IPS DF 6.9 (cell line): ENCODE data around the gene ITGB4.

ENCODE experiments used
- DNase-seq: peaks from one replicate; pipeline ENCODE4 v3.0.0-alpha.2; 2013; ENCODE audit warnings: low read depth, low spot score
- H3K27ac ChIP-seq: one replicate; pipeline ENCODE4 v1.5.1; 2013; ENCODE audit warnings: low read length, control low read depth
- H3K27me3 ChIP-seq: 2 replicates; pipeline ENCODE4 v1.6.1; 2013; ENCODE audit warnings: mild to moderate bottlenecking, low read length; ENCODE audit not compliant: control insufficient read depth, insufficient read depth
- H3K36me3 ChIP-seq: 2 replicates; pipeline ENCODE4 v1.6.1; 2013; ENCODE audit warnings: low read length; ENCODE audit not compliant: control insufficient read depth, insufficient read depth
- H3K4me1 ChIP-seq: 2 replicates; pipeline ENCODE4 v1.6.1; 2013; ENCODE audit warnings: low read length; ENCODE audit not compliant: control insufficient read depth, insufficient read depth
- H3K4me3 ChIP-seq: 2 replicates; pipeline ENCODE4 v1.5.1; 2013; ENCODE audit warnings: mild to moderate bottlenecking, low read length
- H3K9me3 ChIP-seq: 2 replicates; pipeline ENCODE4 v1.6.1; 2013; ENCODE audit warnings: low read length, inconsistent platforms; ENCODE audit not compliant: control insufficient read depth, insufficient read depth
- WGBS: extraction: QIAGEN DNeasy Blood & Tissue Kit; methylation state at CpG from one replicate; pipeline ENCODE4 v1.1.7; 2013; ENCODE audit warnings: mixed read lengths, missing lambda C conversion rate; ENCODE audit not compliant: insufficient read length, insufficient coverage; 5-methylcytosine and 5-hydroxymethylcytosine counted together

The ITGB4 gene

GRCh38 chr17:75719732-75720131, 1.5 kb upstream of the ITGB4 start:
- no CpG with 5 or more reads among the region's 2 CpGs for WGBS
- Histone ChIP-seq H3K27me3 (peaks cover 2% of the 10 kb centered on the region; the same call in 1 of the 2 replicates), H3K36me3 (no peaks in the 10 kb centered on the region), H3K27ac (no peak overlapping the region), H3K9me3 (no peaks in the 10 kb centered on the region), H3K4me3 (no peak overlapping the region), H3K4me1 (peaks cover 2% of the 10 kb centered on the region; the same call in 1 of the 2 replicates)
- no peak for DNase-seq

DNA sequence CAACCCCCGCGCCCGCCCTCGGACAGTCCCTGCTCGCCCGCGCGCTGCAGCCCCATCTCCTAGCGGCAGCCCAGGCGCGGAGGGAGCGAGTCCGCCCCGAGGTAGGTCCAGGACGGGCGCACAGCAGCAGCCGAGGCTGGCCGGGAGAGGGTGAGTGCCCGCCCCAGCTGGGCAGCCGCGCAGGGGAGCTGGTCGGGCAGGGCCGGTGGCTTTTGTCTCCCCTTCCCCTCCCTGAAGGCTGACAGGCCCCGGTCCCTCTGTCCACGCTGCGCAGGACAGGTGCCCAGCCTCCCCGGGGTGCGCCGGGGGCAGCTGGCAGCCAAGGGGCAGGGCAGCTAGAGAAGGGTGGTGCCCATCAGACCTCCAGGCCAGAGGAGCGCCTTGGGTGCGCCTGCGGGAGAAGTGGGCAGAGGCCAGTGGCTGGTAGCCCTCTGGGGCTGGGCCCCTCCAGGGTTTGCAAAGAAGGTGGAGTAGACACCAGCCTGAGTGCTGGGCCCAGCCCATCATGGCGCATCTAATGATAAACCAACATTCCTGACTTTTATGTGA, 278 bp downstream of the ITGB4 start:
- Histone ChIP-seq H3K27ac (no peak overlapping the region), H3K4me1 (peaks cover 2% of the 10 kb centered on the region; the same call in 1 of the 2 replicates), H3K4me3 (peak overlapping the region; percentile 46; the same call in 1 of the 2 replicates), H3K9me3 (no peaks in the 10 kb centered on the region), H3K27me3 (peaks cover 2% of the 10 kb centered on the region; the same call in 1 of the 2 replicates), H3K36me3 (no peaks in the 10 kb centered on the region)
- no CpG with 5 or more reads among the region's 33 CpGs for WGBS
- DNase-seq = no peak

- no peak overlapping the region for H3K4me3 ChIP-seq
- no peaks in the 10 kb centered on the region for H3K36me3 ChIP-seq
- no peak for DNase-seq
- H3K27ac ChIP-seq = no peak overlapping the region
- WGBS = no CpG with 5 or more reads among the region's 5 CpGs
- peaks cover 2% of the 10 kb centered on the region; the same call in 1 of the 2 replicates for H3K4me1 ChIP-seq
- H3K27me3 ChIP-seq = peaks cover 2% of the 10 kb centered on the region; the same call in 1 of the 2 replicates
- no peaks in the 10 kb centered on the region for H3K9me3 ChIP-seq
Measured at GRCh38 chr17:75722076-75722475, 817 bp downstream of the ITGB4 start.

- H3K27me3 ChIP-seq = peaks cover 2% of the 10 kb centered on the region; the same call in 1 of the 2 replicates
- H3K9me3 ChIP-seq = no peaks in the 10 kb centered on the region
- H3K4me3 ChIP-seq = no peak overlapping the region
- no CpG with 5 or more reads among the region's 9 CpGs for WGBS
- H3K4me1 ChIP-seq = peaks cover 2% of the 10 kb centered on the region; the same call in 1 of the 2 replicates
- H3K27ac ChIP-seq = no peak overlapping the region
- DNase-seq = no peak
- H3K36me3 ChIP-seq = no peaks in the 10 kb centered on the region
Measured at GRCh38 chr17:75722542-75723095, 1.4 kb downstream of the ITGB4 start.

DNA sequence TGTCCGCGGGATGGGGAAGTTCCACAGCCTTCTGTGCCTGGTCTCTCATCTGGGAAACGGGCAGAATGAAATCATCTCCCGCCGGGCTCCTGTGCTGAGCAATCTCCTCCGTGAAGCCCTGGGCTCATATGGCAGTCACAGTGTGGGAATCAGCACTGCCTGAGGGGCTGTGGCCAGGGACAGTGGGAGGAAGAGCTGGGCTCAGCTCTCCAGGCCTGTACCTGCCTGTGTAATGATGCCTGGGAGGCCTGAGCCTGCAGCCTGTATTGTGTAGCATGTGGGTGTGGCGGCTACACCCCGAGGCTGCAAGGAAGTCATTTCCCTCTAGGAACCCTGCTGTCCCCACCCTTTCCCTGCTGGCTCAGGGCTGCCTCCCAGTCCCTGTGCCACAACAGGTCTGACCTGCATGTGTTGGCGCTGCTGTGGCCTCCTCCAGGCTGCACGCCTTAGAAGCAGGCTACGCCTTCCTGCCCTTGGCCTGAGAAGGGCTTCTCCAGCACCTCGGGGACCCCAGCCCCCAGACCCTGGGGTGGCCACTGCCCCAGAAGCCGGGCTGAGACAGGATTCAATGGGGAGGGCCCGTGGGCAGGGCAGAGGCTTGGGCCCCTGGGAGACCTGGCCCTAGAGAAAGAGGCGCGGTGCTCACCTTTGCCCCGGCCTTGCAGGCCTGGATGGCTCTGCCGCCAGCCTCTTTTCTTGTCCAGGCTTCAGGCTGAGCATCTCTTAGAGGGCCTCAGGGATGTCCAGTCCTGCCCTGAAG, 2.1 kb downstream of the ITGB4 start:
- no peaks in the 10 kb centered on the region for H3K9me3 ChIP-seq
- no peak for DNase-seq
- H3K4me1 ChIP-seq = peaks cover 2% of the 10 kb centered on the region; the same call in 1 of the 2 replicates
- no peak overlapping the region for H3K27ac ChIP-seq
- no peaks in the 10 kb centered on the region for H3K36me3 ChIP-seq
- WGBS = no CpG with 5 or more reads among the region's 18 CpGs
- peaks cover 2% of the 10 kb centered on the region; the same call in 1 of the 2 replicates for H3K27me3 ChIP-seq
- no peak overlapping the region for H3K4me3 ChIP-seq

GRCh38 chr17:75724016-75725003, 3.1 kb downstream of the ITGB4 start:
- no peak overlapping the region for H3K4me3 ChIP-seq
- H3K27ac ChIP-seq = no peak overlapping the region
- peaks cover 2% of the 10 kb centered on the region; the same call in 1 of the 2 replicates for H3K4me1 ChIP-seq
- no CpG with 5 or more reads among the region's 23 CpGs for WGBS
- no peaks in the 10 kb centered on the region for H3K36me3 ChIP-seq
- H3K9me3 ChIP-seq = no peaks in the 10 kb centered on the region
- DNase-seq = no peak
- peaks cover 2% of the 10 kb centered on the region; the same call in 1 of the 2 replicates for H3K27me3 ChIP-seq

GRCh38 chr17:75725504-75725903, 4.2 kb downstream of the ITGB4 start:
- Histone ChIP-seq H3K36me3 (no peaks in the 10 kb centered on the region), H3K4me1 (peaks cover 2% of the 10 kb centered on the region; the same call in 1 of the 2 replicates), H3K27me3 (no peaks in the 10 kb centered on the region), H3K27ac (no peak overlapping the region), H3K4me3 (no peak overlapping the region), H3K9me3 (no peaks in the 10 kb centered on the region)
- no peak for DNase-seq
- no CpG with 5 or more reads among the region's 7 CpGs for WGBS

- no peak overlapping the region for H3K4me3 ChIP-seq
- no CpG with 5 or more reads among the region's 18 CpGs for WGBS
- no peaks in the 10 kb centered on the region for H3K36me3 ChIP-seq
Measured at GRCh38 chr17:75727391-75727790, 6.1 kb downstream of the ITGB4 start.

GRCh38 chr17:75729351-75729750, 8.1 kb downstream of the ITGB4 start:
- Histone ChIP-seq H3K9me3 (no peaks in the 10 kb centered on the region), H3K27ac (no peak overlapping the region), H3K27me3 (no peaks in the 10 kb centered on the region), H3K4me3 (no peak overlapping the region), H3K4me1 (no peaks in the 10 kb centered on the region; the same call in 1 of the 2 replicates), H3K36me3 (no peaks in the 10 kb centered on the region)
- DNase-seq = no peak
- no CpG with 5 or more reads among the region's 7 CpGs for WGBS

More at GRCh38 chr17:75727391-75727790, 6.1 kb downstream of the ITGB4 start:
- Histone ChIP-seq H3K27me3 (no peaks in the 10 kb centered on the region), H3K27ac (no peak overlapping the region), H3K4me1 (no peaks in the 10 kb centered on the region; the same call in 1 of the 2 replicates), H3K9me3 (no peaks in the 10 kb centered on the region)
- DNase-seq = no peak
